Breast epithelium (tissue), 3 donors: Measurements from ENCODE around the gene GIMAP5.

Source experiments
- CTCF ChIP-seq, 3 donors: fragments of 450-650 bp; IDR thresholded peaks; one replicate each; pipeline ENCODE4 v1.5.1; 2016 to 2017; ENCODE audit warnings: antibody characterized with exemption in 3 of 3, mild to moderate bottlenecking in 3 of 3, moderate library complexity in 3 of 3
- POLR2AphosphoS5 ChIP-seq, 3 donors: sonication (generic); formaldehyde crosslinking; IDR thresholded peaks; one replicate each; pipeline ENCODE4 v1.6.1; 2017; ENCODE audit warnings: antibody characterized with exemption in 3 of 3

- TF ChIP-seq CTCF (IDR thresholded peaks at IDR 0.05) (no peak), POLR2AphosphoS5 (IDR thresholded peaks at IDR 0.05) (no peak)
Observed at GRCh38 chr7:150728011-150728410, 9.2 kb upstream of the GIMAP5 start.
